Stimulated activated CD8-positive, alpha-beta memory T cell treated with anti-CD3 and anti-CD28 coated beads, Interleukin-7, amount 100 ng/mL, for 4 hours (primary cell): Measurements from ENCODE around the gene UBE2D1.

Source experiments
- DNase-seq, 2 donors: peaks; one replicate each; pipeline ENCODE4 v3.0.0-alpha.2; 2020; ENCODE audit warnings: low read depth in 2 of 2

UBE2D1 gene

GRCh38 chr10:58334817-58335305 is at the start of gene UBE2D1:
Gene UBE2D1 (plus strand): TSS chr10:58335006. CDS start chr10:58335202, 196 bp downstream.
- peak; percentile 71 to 81 for DNase-seq

- peak in 1 of 2 donors; percentile 2 for DNase-seq
These were observed 43.1 kb upstream of the UBE2D1 start for GRCh38 chr10:58291538-58292174.

DNA sequence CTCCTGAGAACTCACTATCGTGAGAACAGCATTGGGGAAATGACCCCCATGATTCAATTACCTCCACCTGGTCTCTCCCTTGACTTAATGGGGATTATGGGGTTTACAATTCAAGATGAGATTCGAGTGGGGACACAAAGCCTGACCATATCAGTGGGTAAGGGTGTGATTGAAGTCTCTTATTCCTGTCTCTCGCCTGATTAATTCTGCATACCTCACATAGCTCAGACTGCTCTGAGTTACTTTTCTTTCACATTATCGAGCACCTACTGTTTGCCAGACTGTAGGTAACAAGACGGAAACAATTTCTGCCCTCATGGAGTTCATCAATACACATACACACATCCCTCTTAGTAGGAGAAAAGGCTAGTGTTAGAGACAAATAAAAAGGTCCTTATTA is 40.8 kb upstream of the UBE2D1 start:
- no peak for DNase-seq

GRCh38 chr10:58299580-58299979 is 35.2 kb upstream of the UBE2D1 start:
- peak; percentile 25 for DNase-seq

DNA sequence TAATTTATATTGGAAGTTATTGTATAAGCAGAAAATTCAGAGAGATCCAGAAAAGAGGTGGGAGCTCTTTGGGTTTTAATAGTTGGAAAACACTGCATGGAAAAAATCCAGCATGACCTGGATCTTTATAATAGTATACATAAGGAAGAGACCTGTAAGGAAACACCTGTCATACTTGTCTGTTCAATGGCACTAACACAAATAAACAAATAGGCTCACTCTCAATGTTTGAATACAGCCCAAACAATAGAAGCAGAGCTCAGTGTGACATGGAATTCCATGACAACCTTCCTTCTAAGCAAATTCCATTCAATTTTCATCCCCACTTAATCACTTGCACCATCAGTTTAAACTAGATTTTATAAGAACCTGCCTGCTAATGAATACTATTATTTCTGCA is 34.1 kb upstream of the UBE2D1 start:
- no peak for DNase-seq

- DNase-seq, result no peak
These were observed 32.6 kb upstream of the UBE2D1 start for GRCh38 chr10:58302254-58302653.

- no peak for DNase-seq
These were observed 30.6 kb upstream of the UBE2D1 start for GRCh38 chr10:58304099-58304633.

DNA sequence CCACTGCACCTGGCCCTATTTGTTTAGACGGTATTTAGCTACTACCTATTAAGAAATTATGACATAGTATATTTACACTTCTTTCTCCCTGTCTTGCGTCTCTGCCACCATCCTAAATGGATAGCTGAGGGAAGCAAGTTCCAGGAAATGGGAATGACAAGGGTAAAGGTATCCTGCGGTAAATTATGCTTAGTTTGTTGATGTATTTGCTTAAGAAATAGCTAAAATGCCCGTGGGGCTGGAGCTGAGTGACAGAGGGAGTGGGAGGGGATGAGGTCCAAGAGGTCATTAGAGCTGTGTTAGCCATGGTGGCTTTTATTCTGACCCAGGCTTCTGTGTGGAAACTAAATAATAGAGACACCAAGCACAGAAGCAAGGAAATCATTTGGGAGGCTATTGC is 29.0 kb upstream of the UBE2D1 start:
- DNase-seq, result no peak

GRCh38 chr10:58307676-58308075 is 27.1 kb upstream of the UBE2D1 start:
- DNase-seq, result no peak

DNA sequence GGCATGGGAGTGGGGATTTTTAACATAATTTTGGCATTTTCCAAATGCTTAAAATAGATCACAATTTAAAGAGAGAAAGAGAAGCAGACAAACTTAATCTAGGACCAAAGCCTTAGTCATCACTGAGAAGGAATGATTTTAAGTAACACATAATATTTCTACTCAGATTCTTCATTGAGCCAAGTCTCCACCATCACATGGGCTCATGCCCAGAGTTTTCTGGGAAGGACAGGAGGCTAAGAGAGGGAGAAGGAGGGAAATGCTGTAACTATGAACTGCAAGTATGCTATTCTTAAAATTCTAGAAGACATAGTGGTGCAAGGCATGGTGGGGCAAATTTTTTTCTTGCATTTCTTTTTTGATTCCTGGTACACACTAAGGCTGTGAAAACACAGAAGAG is 23.8 kb upstream of the UBE2D1 start:
- no peak for DNase-seq

DNA sequence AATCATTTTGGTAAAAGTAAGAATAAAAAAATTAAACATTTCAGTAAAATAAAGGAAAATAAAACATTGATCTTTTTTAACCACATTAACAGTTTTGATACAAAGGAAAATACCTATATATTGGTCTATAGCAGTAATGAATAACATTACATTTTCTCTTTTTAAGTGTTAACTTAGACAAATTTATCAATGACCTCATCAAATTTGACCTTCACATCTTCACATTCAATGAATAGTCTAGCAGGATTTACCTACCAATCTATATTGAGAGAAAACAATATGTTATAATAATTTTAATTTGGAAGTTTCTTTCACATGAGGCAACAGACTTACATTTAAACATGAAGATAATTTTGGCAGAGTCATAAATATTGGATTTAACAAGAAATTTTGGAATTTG is 17.9 kb upstream of the UBE2D1 start:
- DNase-seq, result no peak

GRCh38 chr10:58318346-58318745 is 16.5 kb upstream of the UBE2D1 start:
- no peak for DNase-seq

- no peak for DNase-seq
These were observed 15.2 kb upstream of the UBE2D1 start for GRCh38 chr10:58319599-58319998.

- no peak for DNase-seq
These were observed 14.3 kb upstream of the UBE2D1 start for GRCh38 chr10:58320351-58321049.

DNA sequence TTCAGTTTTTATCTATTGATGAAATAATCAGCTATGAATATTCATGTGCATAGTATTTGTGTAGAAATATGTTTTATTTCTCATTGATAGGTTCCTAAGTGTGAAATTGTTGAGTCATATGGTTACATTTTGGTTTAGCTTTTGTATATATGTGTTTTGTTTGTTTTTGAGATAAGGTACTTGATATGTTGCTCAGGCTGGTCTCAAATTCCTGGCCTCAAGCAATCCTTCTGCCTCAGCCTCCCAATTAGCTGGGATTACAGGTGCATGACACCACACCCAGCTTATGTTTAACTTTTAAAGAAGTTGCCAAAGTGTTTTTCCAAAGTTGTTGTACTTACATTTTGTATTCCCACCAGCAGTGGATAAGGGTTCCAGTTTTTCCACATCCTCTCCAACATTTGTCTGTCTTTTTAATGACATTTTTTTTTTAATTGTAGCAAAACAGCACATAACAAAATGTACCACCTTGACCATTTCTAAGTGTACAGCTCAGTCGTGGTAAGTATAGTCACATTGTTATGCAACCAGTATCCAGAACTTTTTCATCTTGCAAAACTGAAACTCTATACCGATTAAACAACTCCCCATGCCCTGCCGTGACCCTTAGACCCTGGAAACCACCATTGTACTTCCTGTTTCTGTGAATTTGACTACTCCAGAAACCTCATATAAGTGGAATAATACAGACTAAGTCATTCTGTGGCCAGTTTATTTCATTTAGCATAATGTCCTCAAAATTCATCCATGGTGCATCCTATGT is 12.6 kb upstream of the UBE2D1 start:
- DNase-seq, result no peak

DNA sequence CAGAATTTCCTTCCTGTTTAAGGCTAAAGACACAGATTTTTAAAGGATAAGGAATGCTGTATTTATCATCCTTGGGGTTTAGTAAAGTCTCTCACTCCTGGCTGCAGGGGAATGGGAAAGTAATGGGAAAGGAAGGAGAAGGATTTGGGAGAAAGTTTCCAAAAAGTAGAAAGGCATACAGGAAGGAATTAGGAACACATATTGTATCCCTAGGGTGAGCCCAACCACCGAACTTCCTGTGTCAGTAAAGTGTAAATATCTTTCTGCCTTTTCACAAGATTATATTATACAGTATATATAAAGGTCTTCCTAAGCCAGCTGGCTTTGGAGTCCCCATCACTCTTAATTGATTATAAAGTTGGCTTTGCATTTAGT is 12.0 kb upstream of the UBE2D1 start:
- DNase-seq, result no peak

- no peak for DNase-seq
These were observed 7.8 kb upstream of the UBE2D1 start for GRCh38 chr10:58326967-58327381.

DNA sequence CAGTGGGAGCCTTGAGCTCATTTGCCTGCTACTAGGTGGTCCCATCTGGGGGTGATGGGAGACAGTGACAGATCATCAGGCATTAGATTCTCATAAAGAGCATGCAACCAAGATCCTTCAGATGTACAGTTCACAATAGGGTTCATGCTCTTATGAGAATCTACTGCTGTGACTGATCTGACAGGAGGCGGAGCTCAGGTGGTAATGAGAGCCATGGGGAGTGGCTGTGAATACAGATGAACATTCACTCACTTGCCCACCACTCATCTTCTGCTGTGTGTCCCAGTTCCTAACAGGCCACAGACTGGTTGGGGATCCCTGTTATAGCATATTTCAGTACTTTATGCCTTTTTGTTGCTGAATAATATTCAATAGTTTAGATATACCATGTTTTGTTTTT is 6.6 kb upstream of the UBE2D1 start:
- DNase-seq, result no peak

- no peak for DNase-seq
These were observed 4.4 kb upstream of the UBE2D1 start for GRCh38 chr10:58330431-58330830.

GRCh38 chr10:58331646-58332045 is 3.2 kb upstream of the UBE2D1 start:
- DNase-seq, result no peak

DNA sequence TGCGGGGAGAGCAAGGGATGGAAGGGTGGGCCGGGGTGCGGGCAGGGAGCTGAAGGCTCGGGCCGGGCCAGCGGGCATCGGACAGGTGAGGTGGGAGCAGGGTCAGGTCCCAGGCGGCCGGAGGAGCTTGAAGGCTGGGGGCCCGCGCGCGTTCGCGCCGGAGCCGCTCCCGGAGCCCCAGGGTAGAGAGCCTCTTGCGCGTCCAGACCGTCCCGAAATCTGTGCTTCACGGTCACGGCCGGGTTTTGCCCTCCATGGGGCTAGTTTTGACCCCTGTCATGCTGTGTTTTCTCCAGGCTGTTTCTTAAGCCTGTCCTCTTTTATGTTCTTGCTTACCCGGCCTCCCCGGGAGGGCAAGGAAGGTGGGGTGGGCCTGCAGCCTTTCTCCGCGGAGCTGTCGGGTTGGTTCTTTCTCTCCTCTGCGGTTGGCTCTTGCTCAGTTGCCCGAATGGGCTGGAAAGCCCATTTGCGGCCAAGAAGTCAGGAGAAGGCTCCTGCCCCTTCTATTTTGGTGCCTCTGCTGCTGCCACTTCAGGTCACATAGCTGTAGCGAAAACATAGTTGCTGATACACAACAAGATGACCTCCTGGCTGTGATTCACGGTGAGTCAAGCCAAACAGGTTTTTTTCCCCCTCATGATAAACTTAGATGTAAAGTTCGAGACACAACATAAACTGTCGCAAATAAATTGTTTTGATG is 650 bp downstream of the UBE2D1 start:
- no peak for DNase-seq

- DNase-seq, result no peak
These were observed 1.4 kb downstream of the UBE2D1 start for GRCh38 chr10:58336242-58336641.
